ENCODE data around the gene NDUFB11. TPM values are rescaled to one million over a fixed set of nuclear protein-coding genes. Genes with fewer than 3 reads are reported as not detected.

The NDUFB11 gene
- total and polyA plus RNA-seq, 9 of the 15 experiments (the other 6 are each of a cell fraction or from before 2014, with no cell fraction given), result 20.9 to 269 (median 86.8) TPM

DNA sequence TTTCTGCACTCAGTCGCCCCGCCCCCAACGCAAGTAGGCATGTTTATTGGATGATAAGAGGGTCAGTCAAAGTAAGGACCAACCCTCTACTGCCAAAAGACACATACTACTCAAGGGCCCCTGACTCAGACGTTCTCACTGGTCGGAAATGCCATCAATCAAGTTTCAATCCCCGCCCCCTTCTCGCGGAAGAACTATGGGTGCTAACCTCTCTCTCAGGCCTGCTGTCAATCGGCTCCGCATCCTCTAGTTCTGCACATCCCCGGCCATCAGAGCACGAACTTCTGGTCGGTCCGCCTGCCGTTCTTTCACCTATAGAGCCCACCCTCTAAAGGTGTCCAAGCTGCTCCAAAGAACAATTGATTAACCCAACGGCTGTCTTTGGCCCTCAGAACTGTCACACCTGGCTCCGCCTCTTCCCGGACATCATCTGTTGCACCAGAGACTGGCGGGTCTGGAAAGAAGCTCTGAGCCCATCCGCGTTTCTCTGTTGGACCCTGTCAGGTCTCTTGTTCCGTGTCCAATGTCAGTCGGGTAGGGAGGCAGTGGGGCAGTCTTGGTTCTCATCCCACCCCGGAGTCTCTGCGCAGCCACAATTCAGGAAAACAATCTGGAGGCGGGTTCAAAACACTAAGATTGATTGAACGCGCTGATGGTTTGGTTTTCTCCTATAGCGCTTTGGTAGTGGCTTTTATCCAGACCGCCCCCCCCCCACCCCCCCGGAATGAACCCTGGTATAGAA, 15.2 kb downstream of the NDUFB11 start (continued):
- TF ChIP-seq, protein P1, sequence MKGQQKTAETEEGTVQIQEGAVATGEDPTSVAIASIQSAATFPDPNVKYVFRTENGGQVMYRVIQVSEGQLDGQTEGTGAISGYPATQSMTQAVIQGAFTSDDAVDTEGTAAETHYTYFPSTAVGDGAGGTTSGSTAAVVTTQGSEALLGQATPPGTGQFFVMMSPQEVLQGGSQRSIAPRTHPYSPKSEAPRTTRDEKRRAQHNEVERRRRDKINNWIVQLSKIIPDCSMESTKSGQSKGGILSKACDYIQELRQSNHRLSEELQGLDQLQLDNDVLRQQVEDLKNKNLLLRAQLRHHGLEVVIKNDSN (CRISPR knock-in tag; IDR thresholded peaks at IDR 0.05), result no peak
- no peak for TF ChIP-seq PPARD (CRISPR knock-in tag; IDR thresholded peaks at IDR 0.05)
- no peak for TF ChIP-seq ZNF436 (CRISPR knock-in tag; IDR thresholded peaks at IDR 0.05)
- TF ChIP-seq RCOR1 (IDR thresholded peaks at IDR 0.05; ENCODE audit: borderline replicate concordance in 1 of 2, low read depth in 2 of 2, low read length in 2 of 2), result no peak
- TF ChIP-seq NFE2L1 (tag; IDR thresholded peaks at IDR 0.05; ENCODE audit: borderline replicate concordance, low read depth), result no peak
- TF ChIP-seq FOS (IDR thresholded peaks at IDR 0.05; ENCODE audit: extremely low read depth, insufficient read length), result peak; percentile 93
- TF ChIP-seq, protein P2, sequence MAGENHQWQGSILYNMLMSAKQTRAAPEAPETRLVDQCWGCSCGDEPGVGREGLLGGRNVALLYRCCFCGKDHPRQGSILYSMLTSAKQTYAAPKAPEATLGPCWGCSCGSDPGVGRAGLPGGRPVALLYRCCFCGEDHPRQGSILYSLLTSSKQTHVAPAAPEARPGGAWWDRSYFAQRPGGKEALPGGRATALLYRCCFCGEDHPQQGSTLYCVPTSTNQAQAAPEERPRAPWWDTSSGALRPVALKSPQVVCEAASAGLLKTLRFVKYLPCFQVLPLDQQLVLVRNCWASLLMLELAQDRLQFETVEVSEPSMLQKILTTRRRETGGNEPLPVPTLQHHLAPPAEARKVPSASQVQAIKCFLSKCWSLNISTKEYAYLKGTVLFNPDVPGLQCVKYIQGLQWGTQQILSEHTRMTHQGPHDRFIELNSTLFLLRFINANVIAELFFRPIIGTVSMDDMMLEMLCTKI (IDR thresholded peaks at IDR 0.05; ENCODE audit: partially characterized antibody), result no peak
- TF ChIP-seq CXXC5 (CRISPR knock-in tag; IDR thresholded peaks at IDR 0.05), result peak; percentile 38; the same call in 1 of the 2 replicates
- no peak for TF ChIP-seq ERF (CRISPR knock-in tag; IDR thresholded peaks at IDR 0.05)
- TF ChIP-seq CHD2 (IDR thresholded peaks at IDR 0.05; ENCODE audit: low read depth, low read length), result peak; percentile 86
- TF ChIP-seq KLF13 (tag; IDR thresholded peaks at IDR 0.05; ENCODE audit: borderline replicate concordance, low read depth), result no peak
- TF ChIP-seq NELFE (IDR thresholded peaks at IDR 0.05; ENCODE audit: insufficient read depth, insufficient read length), result no peak
- TF ChIP-seq SMARCA4 (IDR thresholded peaks at IDR 0.05), result no peak
- no peak for TF ChIP-seq ZNF253 (CRISPR knock-in tag; conservative IDR thresholded peaks at IDR 0.05)
- peak; percentile 61; the same call in 1 of the 2 replicates for TF ChIP-seq ELF1 (tag; IDR thresholded peaks at IDR 0.05)
- no peak for TF ChIP-seq HNRNPL (IDR thresholded peaks at IDR 0.05; ENCODE audit: low read depth, low read length)
- TF ChIP-seq ARID2 (IDR thresholded peaks at IDR 0.05), result no peak
- TF ChIP-seq KDM1A (IDR thresholded peaks at IDR 0.05), result no peak
- no peak for TF ChIP-seq U2AF1 (optimal IDR thresholded peaks at IDR 0.05; ENCODE audit: low read depth, low read length)
- no peak for TF ChIP-seq EHMT2 (IDR thresholded peaks at IDR 0.05)
- peak; percentile 96 for TF ChIP-seq ASH1L (IDR thresholded peaks at IDR 0.05; ENCODE audit: borderline replicate concordance, low read depth, partially characterized antibody)
- TF ChIP-seq ZNF551 (CRISPR knock-in tag; IDR thresholded peaks at IDR 0.05), result no peak
- peak; percentile 97 for TF ChIP-seq MBD2 (IDR thresholded peaks at IDR 0.05; ENCODE audit: borderline replicate concordance, low read depth)
- TF ChIP-seq, protein P3, sequence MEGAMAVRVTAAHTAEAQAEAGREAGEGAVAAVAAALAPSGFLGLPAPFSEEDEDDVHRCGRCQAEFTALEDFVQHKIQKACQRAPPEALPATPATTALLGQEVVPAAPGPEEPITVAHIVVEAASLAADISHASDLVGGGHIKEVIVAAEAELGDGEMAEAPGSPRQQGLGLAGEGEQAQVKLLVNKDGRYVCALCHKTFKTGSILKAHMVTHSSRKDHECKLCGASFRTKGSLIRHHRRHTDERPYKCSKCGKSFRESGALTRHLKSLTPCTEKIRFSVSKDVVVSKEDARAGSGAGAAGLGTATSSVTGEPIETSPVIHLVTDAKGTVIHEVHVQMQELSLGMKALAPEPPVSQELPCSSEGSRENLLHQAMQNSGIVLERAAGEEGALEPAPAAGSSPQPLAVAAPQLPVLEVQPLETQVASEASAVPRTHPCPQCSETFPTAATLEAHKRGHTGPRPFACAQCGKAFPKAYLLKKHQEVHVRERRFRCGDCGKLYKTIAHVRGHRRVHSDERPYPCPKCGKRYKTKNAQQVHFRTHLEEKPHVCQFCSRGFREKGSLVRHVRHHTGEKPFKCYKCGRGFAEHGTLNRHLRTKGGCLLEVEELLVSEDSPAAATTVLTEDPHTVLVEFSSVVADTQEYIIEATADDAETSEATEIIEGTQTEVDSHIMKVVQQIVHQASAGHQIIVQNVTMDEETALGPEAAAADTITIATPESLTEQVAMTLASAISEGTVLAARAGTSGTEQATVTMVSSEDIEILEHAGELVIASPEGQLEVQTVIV (CRISPR knock-in tag; IDR thresholded peaks at IDR 0.05; ENCODE audit: borderline replicate concordance), result no peak
- no peak for TF ChIP-seq CBFA2T3 (IDR thresholded peaks at IDR 0.05)
- TF ChIP-seq RBFOX2 (IDR thresholded peaks at IDR 0.05; ENCODE audit: low read depth, low read length), result peak; percentile 61
- TF ChIP-seq ZNF717 (CRISPR knock-in tag; IDR thresholded peaks at IDR 0.05), result no peak
